GM12865 (cell line): Measurements from ENCODE around the gene MAN2B2.
"Not testable (repeated sequence)": the region's sequence is repeated elsewhere in the genome, so short reads cannot be mapped to it uniquely, and the experiment has no call there.

Source experiments
- DNase-seq: peaks from one replicate; pipeline ENCODE4 v3.0.0; 2010; ENCODE audit warnings: low read depth
- H3K4me3 ChIP-seq: 2 replicates; pipeline ENCODE4 v1.5.1; 2011; ENCODE audit warnings: mild to moderate bottlenecking, low read depth, low read length, control low read depth
- TF ChIP-seq, protein P1 (sequence below): IDR thresholded peaks from 2 replicates; pipeline ENCODE4 v1.5.1; 2011; ENCODE audit warnings: low read length, control low read depth, low read depth, inconsistent platforms; ENCODE audit not compliant: insufficient read depth; ENCODE audit errors: missing control alignments

The MAN2B2 gene

GRCh38 chr4:6627832-6628231, 52.8 kb downstream of the MAN2B2 start:
- no peak for DNase-seq
- TF ChIP-seq, protein P1, sequence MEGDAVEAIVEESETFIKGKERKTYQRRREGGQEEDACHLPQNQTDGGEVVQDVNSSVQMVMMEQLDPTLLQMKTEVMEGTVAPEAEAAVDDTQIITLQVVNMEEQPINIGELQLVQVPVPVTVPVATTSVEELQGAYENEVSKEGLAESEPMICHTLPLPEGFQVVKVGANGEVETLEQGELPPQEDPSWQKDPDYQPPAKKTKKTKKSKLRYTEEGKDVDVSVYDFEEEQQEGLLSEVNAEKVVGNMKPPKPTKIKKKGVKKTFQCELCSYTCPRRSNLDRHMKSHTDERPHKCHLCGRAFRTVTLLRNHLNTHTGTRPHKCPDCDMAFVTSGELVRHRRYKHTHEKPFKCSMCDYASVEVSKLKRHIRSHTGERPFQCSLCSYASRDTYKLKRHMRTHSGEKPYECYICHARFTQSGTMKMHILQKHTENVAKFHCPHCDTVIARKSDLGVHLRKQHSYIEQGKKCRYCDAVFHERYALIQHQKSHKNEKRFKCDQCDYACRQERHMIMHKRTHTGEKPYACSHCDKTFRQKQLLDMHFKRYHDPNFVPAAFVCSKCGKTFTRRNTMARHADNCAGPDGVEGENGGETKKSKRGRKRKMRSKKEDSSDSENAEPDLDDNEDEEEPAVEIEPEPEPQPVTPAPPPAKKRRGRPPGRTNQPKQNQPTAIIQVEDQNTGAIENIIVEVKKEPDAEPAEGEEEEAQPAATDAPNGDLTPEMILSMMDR = no peak
- H3K4me3 ChIP-seq = no peak overlapping the region

DNA sequence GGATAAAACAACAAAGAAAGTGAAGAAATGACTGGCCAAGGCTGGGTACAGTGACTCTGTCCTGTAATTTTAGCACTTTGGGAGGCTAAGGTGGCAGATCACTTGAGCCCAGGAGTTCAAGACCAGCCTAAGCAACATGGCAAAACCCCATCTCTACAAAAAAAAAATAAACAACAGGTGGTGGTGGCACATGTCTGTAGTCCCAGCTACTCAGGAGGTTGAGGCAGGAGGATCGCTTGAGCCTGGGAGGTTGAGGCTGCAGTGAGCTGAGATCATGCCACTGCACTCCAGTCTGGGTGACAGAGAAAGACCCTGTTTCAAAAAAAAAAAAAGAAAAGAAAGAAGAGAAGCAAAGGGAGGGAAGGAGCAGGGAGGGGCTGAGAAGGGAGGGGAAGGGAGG, 53.5 kb downstream of the MAN2B2 start:
- not testable (repeated sequence) for DNase-seq, H3K4me3 ChIP-seq

- no peak for DNase-seq
- TF ChIP-seq, protein P1 = no peak
Observed at GRCh38 chr4:6632125-6632524, 57.1 kb downstream of the MAN2B2 start.

DNA sequence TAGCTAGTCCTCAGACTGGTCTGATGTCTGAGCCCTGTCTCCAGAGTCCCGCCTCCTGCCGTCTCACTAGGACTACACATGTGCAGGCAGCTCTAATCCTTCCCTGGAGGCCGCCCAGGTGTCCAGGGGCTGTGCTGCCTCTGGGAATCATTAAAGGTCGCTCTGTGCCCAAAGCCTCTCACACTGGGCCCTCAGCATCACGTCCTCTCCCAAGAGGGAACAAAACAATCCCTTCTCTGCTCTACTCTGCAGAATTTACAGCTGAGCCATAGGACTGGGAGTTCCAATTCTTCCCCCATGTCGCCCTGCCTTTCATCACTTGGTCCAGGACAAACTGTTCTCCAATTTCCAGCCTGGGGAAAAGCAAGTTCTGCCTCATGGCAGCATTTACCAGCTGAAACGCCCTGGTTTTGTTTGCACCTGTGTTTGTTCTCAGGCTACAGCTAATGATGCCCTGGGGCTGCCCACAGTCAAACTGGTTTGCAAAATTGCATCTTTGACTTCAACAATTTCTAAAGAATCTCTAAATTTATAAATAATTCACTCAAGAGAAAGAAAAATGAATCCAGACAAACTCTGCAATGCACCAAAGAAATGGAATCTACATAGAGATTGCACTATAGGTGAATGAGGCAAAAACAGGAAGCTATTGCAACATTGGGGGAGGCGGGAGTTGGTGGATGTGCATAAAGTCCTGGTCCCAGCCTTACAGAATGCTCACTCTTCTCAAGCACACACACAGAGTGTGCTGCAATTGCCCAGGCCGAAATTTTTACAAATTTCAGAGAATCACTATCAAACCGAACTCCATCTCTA, 58.3 kb downstream of the MAN2B2 start:
- no peak overlapping the region for H3K4me3 ChIP-seq
- TF ChIP-seq, protein P1 = no peak
- DNase-seq = no peak

More at GRCh38 chr4:6632125-6632524, 57.1 kb downstream of the MAN2B2 start:
- H3K4me3 ChIP-seq = no peak overlapping the region

GRCh38 chr4:6634746-6635145, 59.8 kb downstream of the MAN2B2 start:
- TF ChIP-seq, protein P1 = no peak
- DNase-seq = no peak
- H3K4me3 ChIP-seq = no peak overlapping the region

- DNase-seq = no peak
- H3K4me3 ChIP-seq = no peak overlapping the region
- TF ChIP-seq, protein P1 = no peak
Observed at GRCh38 chr4:6639137-6639680, 64.2 kb downstream of the MAN2B2 start.

- peak within 1 kb of the TSS; percentile 89 for H3K4me3 ChIP-seq
- peak; percentile 97 for DNase-seq
- TF ChIP-seq, protein P1 = no peak
Observed at GRCh38 chr4:6640292-6641163, 65.5 kb downstream of the MAN2B2 start, which contains the start of gene MRFAP1. MRFAP1 (plus strand) TSS chr4:6640685; CDS start chr4:6640863, 178 bp downstream.
